GM19238 (cell line): Measurements from ENCODE around the gene ASB4.
"Not testable (repeated sequence)": the region's sequence is repeated elsewhere in the genome, so short reads cannot be mapped to it uniquely, and the experiment has no call there.

Experiments used
- DNase-seq: peaks from one replicate; pipeline ENCODE4 v3.0.0; 2011; ENCODE audit warnings: low spot score; ENCODE audit not compliant: insufficient read length

Gene ASB4

GRCh38 chr7:95478272-95479037 is 7.3 kb upstream of the ASB4 start:
- no peak for DNase-seq

- DNase-seq: no peak
Measured at GRCh38 chr7:95479992-95480624, 5.6 kb upstream of the ASB4 start.

GRCh38 chr7:95481271-95482165 is 4.2 kb upstream of the ASB4 start:
- no peak for DNase-seq

GRCh38 chr7:95482424-95482823 is 3.3 kb upstream of the ASB4 start:
- no peak for DNase-seq

GRCh38 chr7:95490231-95490762 is 4.6 kb downstream of the ASB4 start:
- DNase-seq: no peak

- DNase-seq: no peak
Measured at GRCh38 chr7:95491201-95491600, 5.5 kb downstream of the ASB4 start.

GRCh38 chr7:95491634-95492314 is 6.0 kb downstream of the ASB4 start:
- no peak for DNase-seq

GRCh38 chr7:95493247-95493646 is 7.5 kb downstream of the ASB4 start:
- no peak for DNase-seq

- no peak for DNase-seq
Measured at GRCh38 chr7:95493844-95494243, 8.1 kb downstream of the ASB4 start.

- DNase-seq: no peak
Measured at GRCh38 chr7:95501261-95501832, 15.6 kb downstream of the ASB4 start.

GRCh38 chr7:95502403-95502802 is 16.7 kb downstream of the ASB4 start:
- no peak for DNase-seq

GRCh38 chr7:95503271-95504131 is 17.8 kb downstream of the ASB4 start:
- no peak for DNase-seq

- DNase-seq: not testable (repeated sequence)
Measured at GRCh38 chr7:95504132-95504588, 18.4 kb downstream of the ASB4 start.

- no peak for DNase-seq
Measured at GRCh38 chr7:95508780-95509179, 23.0 kb downstream of the ASB4 start.

GRCh38 chr7:95509199-95509598 is 23.5 kb downstream of the ASB4 start:
- DNase-seq: no peak

- DNase-seq: no peak
Measured at GRCh38 chr7:95511716-95512260, 26.0 kb downstream of the ASB4 start.

- DNase-seq: no peak
Measured at GRCh38 chr7:95517458-95517857, 31.7 kb downstream of the ASB4 start.

- DNase-seq: no peak
Measured at GRCh38 chr7:95517870-95518269, 32.1 kb downstream of the ASB4 start.

GRCh38 chr7:95520136-95520535 is 34.4 kb downstream of the ASB4 start:
- DNase-seq: no peak

- no peak for DNase-seq
Measured at GRCh38 chr7:95525503-95525902, 39.8 kb downstream of the ASB4 start.
